WTC11 (cell line): Measurements from ENCODE around the gene TMEM192. TPM values are rescaled to one million over a fixed set of nuclear protein-coding genes. Genes with fewer than 3 reads are reported as not detected.

Experiments used
- ATAC-seq: fragments of 200-7000 bp; cut with Tn5 transposase; 2 replicates; pipeline ENCODE4 v1.10.0; 2021; ENCODE audit warnings: mild to moderate bottlenecking, moderate library complexity
- CTCF ChIA-PET: fragments of 300-600 bp; sonication (Branson Sonifier 250); formaldehyde crosslinking; loops from one replicate; lab custom pipeline; 2021; ENCODE audit warnings: antibody characterized with exemption; lab: Charles Lee
- POLR2A ChIA-PET: fragments of 350-600 bp; sonication (Branson Sonifier 250); formaldehyde crosslinking; loops from one replicate; lab custom pipeline; 2021; ENCODE audit warnings: antibody characterized with exemption; lab: Charles Lee
- DNase-seq: peaks from one replicate; pipeline ENCODE4 v3.0.0; 2021; ENCODE audit warnings: low spot score
- H3K27ac Mint-ChIP-seq: 2 replicates; pipeline ENCODE4 v1.8.0; 2021; ENCODE audit warnings: mixed read lengths
- H3K27me3 Mint-ChIP-seq: 2 replicates; pipeline ENCODE4 v1.8.0; 2021; ENCODE audit warnings: low read depth, mild to moderate bottlenecking, moderate library complexity, mixed read lengths
- H3K36me3 Mint-ChIP-seq: 2 replicates; pipeline ENCODE4 v1.8.0; 2021; ENCODE audit warnings: mixed read lengths
- H3K4me1 Mint-ChIP-seq: 2 replicates; pipeline ENCODE4 v1.8.0; 2022; ENCODE audit warnings: mixed read lengths
- H3K4me3 Mint-ChIP-seq: 2 replicates; pipeline ENCODE4 v1.8.0; 2021; ENCODE audit warnings: mild to moderate bottlenecking, moderate library complexity, mixed read lengths
- H3K9me3 Mint-ChIP-seq: 2 replicates; pipeline ENCODE4 v1.8.0; 2021; ENCODE audit warnings: mixed read lengths
- AFF4 ChIP-seq: sonication (generic); formaldehyde crosslinking; IDR thresholded peaks from 2 replicates; pipeline ENCODE4 v1.8.1; 2023; ENCODE audit warnings: mild to moderate bottlenecking, missing genetic modification reagents, borderline replicate concordance
- ATF3 ChIP-seq: sonication (generic); formaldehyde crosslinking; conservative IDR thresholded peaks from 2 replicates; pipeline ENCODE4 v1.8.1; 2022; ENCODE audit warnings: mild to moderate bottlenecking, missing genetic modification reagents
- EMX1 ChIP-seq: fragments of 250-450 bp; sonication (Bioruptor Pico); IDR thresholded peaks from 2 replicates; pipeline ENCODE4 v1.8.0; 2021; ENCODE audit warnings: mild to moderate bottlenecking
- ERG ChIP-seq: fragments of 250-450 bp; sonication (Bioruptor Pico); IDR thresholded peaks from 2 replicates; pipeline ENCODE4 v1.8.0; 2021; ENCODE audit warnings: mild to moderate bottlenecking
- IRF2 ChIP-seq: sonication (generic); formaldehyde crosslinking; IDR thresholded peaks from 2 replicates; pipeline ENCODE4 v1.8.0; 2022; ENCODE audit warnings: low read depth, missing genetic modification reagents, borderline replicate concordance
- MAX ChIP-seq: sonication (generic); formaldehyde crosslinking; IDR thresholded peaks from 2 replicates; pipeline ENCODE4 v1.8.0; 2022; ENCODE audit warnings: mild to moderate bottlenecking, missing genetic modification reagents
- RORB ChIP-seq: fragments of 250-450 bp; sonication (Bioruptor Pico); IDR thresholded peaks from 2 replicates; pipeline ENCODE4 v1.9.0; 2021; ENCODE audit warnings: mild to moderate bottlenecking
- SMAD3 ChIP-seq: sonication (generic); formaldehyde crosslinking; IDR thresholded peaks from 2 replicates; pipeline ENCODE4 v1.8.0; 2022; ENCODE audit warnings: missing genetic modification reagents, mild to moderate bottlenecking, borderline replicate concordance
- SP1 ChIP-seq: sonication (generic); formaldehyde crosslinking; conservative IDR thresholded peaks from 2 replicates; pipeline ENCODE4 v1.8.1; 2022; ENCODE audit warnings: missing genetic modification reagents
- TCF7 ChIP-seq: sonication (generic); formaldehyde crosslinking; IDR thresholded peaks from 2 replicates; pipeline ENCODE4 v1.8.0; 2022; ENCODE audit warnings: mild to moderate bottlenecking, low read depth, missing genetic modification reagents, moderate library complexity
- TP53 ChIP-seq: sonication (generic); formaldehyde crosslinking; IDR thresholded peaks from 2 replicates; pipeline ENCODE4 v1.8.1; 2023; ENCODE audit warnings: mild to moderate bottlenecking, missing genetic modification reagents
- ZBTB43 ChIP-seq: sonication (generic); formaldehyde crosslinking; IDR thresholded peaks from 2 replicates; pipeline ENCODE4 v1.8.1; 2023; ENCODE audit warnings: mild to moderate bottlenecking, missing genetic modification reagents
- ZMAT4 ChIP-seq: fragments of 250-450 bp; sonication (Bioruptor Pico); IDR thresholded peaks from 2 replicates; pipeline ENCODE4 v1.9.0; 2021; ENCODE audit warnings: mild to moderate bottlenecking
- ZNF121 ChIP-seq: sonication (generic); formaldehyde crosslinking; IDR thresholded peaks from 2 replicates; pipeline ENCODE4 v1.8.0; 2023; ENCODE audit warnings: missing genetic modification reagents
- ZNF232 ChIP-seq: sonication (generic); formaldehyde crosslinking; IDR thresholded peaks from 2 replicates; pipeline ENCODE4 v1.8.0; 2022; ENCODE audit warnings: mild to moderate bottlenecking, missing genetic modification reagents
- ZNF263 ChIP-seq: sonication (generic); formaldehyde crosslinking; IDR thresholded peaks from 2 replicates; pipeline ENCODE4 v1.8.1; 2022; ENCODE audit warnings: low read depth, mild to moderate bottlenecking, moderate library complexity, missing genetic modification reagents
- ZNF396 ChIP-seq: fragments of 250-450 bp; sonication (Bioruptor Pico); IDR thresholded peaks from 2 replicates; pipeline ENCODE4 v1.8.0; 2021; ENCODE audit warnings: mild to moderate bottlenecking, moderate library complexity, borderline replicate concordance
- ZNF532 ChIP-seq: fragments of 250-450 bp; sonication (Bioruptor Pico); IDR thresholded peaks from 2 replicates; pipeline ENCODE4 v1.9.0; 2021; ENCODE audit warnings: mild to moderate bottlenecking, borderline replicate concordance
- total RNA-seq: library from RNA; stranded (reverse); gene quantifications from 3 replicates; pipeline ENCODE4 v1.2.3, GENCODE V29; 2021

Gene TMEM192
- total RNA-seq, 1 experiment from 2014 or later, result 10.5 TPM

- no peak for TF ChIP-seq ZNF263 (CRISPR knock-in tag)
- TF ChIP-seq ERG, result no peak
- TF ChIP-seq SMAD3 (CRISPR knock-in tag), result no peak
- TF ChIP-seq ZNF121 (CRISPR knock-in tag), result no peak
- TF ChIP-seq EMX1, result no peak
- no peak for TF ChIP-seq ZNF232
Measured at GRCh38 chr4:165138843-165139242, 26.2 kb upstream of the TMEM192 start (continued).

GRCh38 chr4:165137205-165137604 is 24.5 kb upstream of the TMEM192 start:
- ChIA-PET CTCF (interaction anchor here (1.2 kb wide), 1 partner anchor 40 kb away, joined by 3 read pairs; no protein-coding TSS in a partner anchor), POLR2A (no interaction called here)
- ATAC-seq (no peak), DNase-seq (no peak)
- no peaks in the 10 kb centered on the region; the same call in 1 of the 2 replicates for H3K27me3 Mint-ChIP-seq
- peaks cover 16% of the 10 kb centered on the region for H3K9me3 Mint-ChIP-seq
- TF ChIP-seq IRF2, result no peak
- no peak for TF ChIP-seq ZMAT4 (CRISPR knock-in tag)
- no peak for TF ChIP-seq TP53 (CRISPR knock-in tag)
- no peak for TF ChIP-seq SP1 (CRISPR knock-in tag)
- TF ChIP-seq RORB, result no peak
- TF ChIP-seq MAX (CRISPR knock-in tag), result no peak
- no peak for TF ChIP-seq ZNF532 (CRISPR knock-in tag)
- TF ChIP-seq TCF7 (CRISPR knock-in tag), result no peak
- TF ChIP-seq ZNF396 (CRISPR knock-in tag), result no peak
- no peak for TF ChIP-seq ZBTB43 (CRISPR knock-in tag)
- TF ChIP-seq SMAD3 (CRISPR knock-in tag), result no peak
- no peak for TF ChIP-seq ATF3 (CRISPR knock-in tag)
- no peak for TF ChIP-seq AFF4 (CRISPR knock-in tag)
- H3K36me3 Mint-ChIP-seq, result no peaks in the 10 kb centered on the region
- H3K4me1 Mint-ChIP-seq, result no peaks in the 10 kb centered on the region
- H3K27ac Mint-ChIP-seq, result no peak overlapping the region
- H3K4me3 Mint-ChIP-seq, result no peak overlapping the region
